Bronchial smooth muscle cell (primary cell): ENCODE results near the gene RND3. TPM values are rescaled to one million over a fixed set of nuclear protein-coding genes. Genes with fewer than 3 reads are reported as not detected.

Experiments used
- total RNA-seq: library from RNA; depleted of rRNA; stranded (reverse); fragments of >200 nt; gene quantifications from 2 replicates; pipeline ENCODE4 v1.2.1, GENCODE V29; 2014

Gene RND3, protein sequence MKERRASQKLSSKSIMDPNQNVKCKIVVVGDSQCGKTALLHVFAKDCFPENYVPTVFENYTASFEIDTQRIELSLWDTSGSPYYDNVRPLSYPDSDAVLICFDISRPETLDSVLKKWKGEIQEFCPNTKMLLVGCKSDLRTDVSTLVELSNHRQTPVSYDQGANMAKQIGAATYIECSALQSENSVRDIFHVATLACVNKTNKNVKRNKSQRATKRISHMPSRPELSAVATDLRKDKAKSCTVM
- 213 and 557 TPM in 2 replicates for total RNA-seq

DNA sequence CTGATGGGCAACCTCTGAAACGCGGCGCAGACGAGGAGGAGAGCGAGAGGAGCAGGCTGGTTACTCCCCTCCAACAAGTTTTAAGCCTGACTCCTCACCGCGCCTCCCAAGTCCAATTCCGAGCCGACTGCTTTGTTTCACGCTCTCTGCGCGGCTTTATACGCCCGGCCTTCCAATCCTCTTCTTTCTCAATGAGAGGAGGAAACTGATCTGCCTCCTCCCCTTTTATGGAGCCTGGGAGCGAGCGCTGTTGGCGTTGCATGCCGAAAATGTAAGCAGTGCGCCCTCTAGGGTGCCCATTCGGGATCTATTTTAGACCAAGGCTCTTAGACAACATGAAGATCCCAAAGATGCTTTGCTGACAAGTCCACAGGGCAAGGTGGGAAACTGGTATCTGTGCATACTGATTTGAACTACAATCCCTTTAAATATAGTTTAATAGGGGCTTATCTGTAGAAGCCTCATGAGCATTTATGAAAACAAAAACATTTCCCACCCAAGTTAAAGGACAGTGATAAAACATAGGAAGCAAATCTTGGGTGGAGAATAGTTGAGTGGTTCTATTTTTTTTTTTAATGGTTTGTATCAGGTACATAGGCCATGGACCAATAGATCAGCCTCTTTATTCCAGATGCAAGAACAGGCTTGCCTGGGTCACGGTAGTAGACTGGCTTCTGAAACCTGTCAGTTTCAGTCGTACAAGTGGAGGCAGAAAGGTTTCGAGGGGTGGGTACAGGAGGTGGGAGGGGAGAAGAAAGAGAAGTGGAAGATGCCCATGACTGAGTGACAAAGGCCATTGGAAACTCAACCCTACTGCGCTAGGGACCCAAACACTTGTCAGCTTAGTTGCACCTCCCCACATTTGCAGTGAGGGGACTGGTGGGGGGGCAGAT, at the start of gene RND3:
Gene RND3, minus strand, starts transcription at position 131 of the 893 bp plus-strand sequence. CDS start 250 bp downstream, outside the sequence.

